OCI-LY7 (cell line): ENCODE measurements around the gene KCNA5. TPM values are rescaled to one million over a fixed set of nuclear protein-coding genes. Genes with fewer than 3 reads are reported as not detected.
A peak's percentile ranks its signal among the peaks of the same experiment; 100 is the strongest.

Experiments
- BruUV-seq: library from RNA; stranded (reverse); fragments of 400-500 nt; replicated peaks from 2 replicates; lab custom pipeline; 2021; lab: Mats Ljungman, UMichigan
- CTCF ChIA-PET: fragments of 300-600 bp; sonication (Branson Sonifier 250); formaldehyde crosslinking; loops from one replicate; lab custom pipeline; 2022; ENCODE audit warnings: antibody characterized with exemption; ENCODE audit not compliant: unreplicated experiment; lab: Charles Lee
- POLR2A ChIA-PET: fragments of 300-600 bp; sonication (Branson Sonifier 250); formaldehyde crosslinking; loops from one replicate; lab custom pipeline; 2022; ENCODE audit warnings: antibody characterized with exemption; lab: Charles Lee
- DNase-seq: peaks from one replicate; pipeline ENCODE4 v3.0.0-alpha.2; 2015; ENCODE audit warnings: low spot score
- H2AFZ ChIP-seq: fragments of 200-600 bp; sonication (generic), shearing (Covaris generic); 2 replicates; pipeline ENCODE4 v1.6.1; 2014; ENCODE audit warnings: mild to moderate bottlenecking, antibody characterized with exemption, low read length, moderate library complexity
- H3K27ac ChIP-seq: fragments of 200-600 bp; sonication (generic); 2 replicates; pipeline ENCODE4 v1.5.1; 2014; ENCODE audit warnings: mixed run types, low read depth, mild to moderate bottlenecking, moderate library complexity, low read length, inconsistent platforms; ENCODE audit not compliant: poor library complexity, severe bottlenecking
- H3K36me3 ChIP-seq: fragments of 200-600 bp; sonication (generic); 2 replicates; pipeline ENCODE4 v1.6.1; 2014; ENCODE audit warnings: mild to moderate bottlenecking, antibody characterized with exemption, low read length, moderate library complexity, mixed read lengths; ENCODE audit not compliant: insufficient read depth
- H3K4me1 ChIP-seq: fragments of 200-600 bp; sonication (generic); 2 replicates; pipeline ENCODE4 v1.5.1; 2014; ENCODE audit warnings: mild to moderate bottlenecking, low read length; ENCODE audit not compliant: insufficient read depth, poor library complexity, severe bottlenecking
- H3K4me2 ChIP-seq: fragments of 200-600 bp; sonication (generic); 2 replicates; pipeline ENCODE4 v1.6.1; 2014; ENCODE audit warnings: mild to moderate bottlenecking, low read length
- H3K4me3 ChIP-seq: fragments of 200-600 bp; sonication (generic); 2 replicates; pipeline ENCODE4 v1.5.1; 2014; ENCODE audit warnings: mild to moderate bottlenecking, low read depth, low read length; ENCODE audit not compliant: poor library complexity, severe bottlenecking
- H3K79me2 ChIP-seq: fragments of 200-600 bp; sonication (generic); 2 replicates; pipeline ENCODE4 v1.6.1; 2016; ENCODE audit warnings: low read depth, mild to moderate bottlenecking, low read length, moderate library complexity, mixed read lengths; ENCODE audit not compliant: insufficient read depth
- H3K9me2 ChIP-seq: fragments of 200-600 bp; sonication (generic); 2 replicates; pipeline ENCODE4 v1.6.1; 2016; ENCODE audit warnings: mild to moderate bottlenecking, low read length, mixed read lengths; ENCODE audit not compliant: insufficient read depth
- H3K9me3 ChIP-seq: fragments of 200-600 bp; sonication (generic); 2 replicates; pipeline ENCODE4 v1.6.1; 2014; ENCODE audit warnings: mild to moderate bottlenecking, mixed run types, low read length, mixed read lengths
- H4K20me1 ChIP-seq: fragments of 200-600 bp; sonication (generic); 2 replicates; pipeline ENCODE4 v1.6.1; 2014; ENCODE audit warnings: mild to moderate bottlenecking, antibody characterized with exemption, low read length, moderate library complexity, mixed read lengths; ENCODE audit not compliant: insufficient read depth
- CTCF ChIP-seq: fragments of 200-600 bp; sonication (generic); conservative IDR thresholded peaks from 2 replicates; pipeline ENCODE4 v1.5.1; 2014; ENCODE audit warnings: mild to moderate bottlenecking, antibody characterized with exemption, low read length, moderate library complexity, mixed read lengths
- EZH2phosphoT487 ChIP-seq: fragments of 200-600 bp; sonication (generic); IDR thresholded peaks from 2 replicates; pipeline ENCODE4 v1.6.1; 2018; ENCODE audit warnings: low read depth, borderline replicate concordance, mild to moderate bottlenecking, mixed run types, antibody characterized with exemption, low read length, moderate library complexity, mixed read lengths
- intact Hi-C: fragments of 100-400 bp; cut with micrococcal nuclease; formaldehyde crosslinking; loops from one replicate; pipeline ENCODE4 v1.10.0; 2022; ENCODE audit not compliant: unreplicated experiment
- total RNA-seq, 2 experiments: library from RNA; depleted of rRNA in 1 of 2; stranded (reverse); fragments of >200 nt in 1 of 2; shearing (Covaris generic) in 1 of 2; gene quantifications; 2 replicates each; pipeline ENCODE4 v1.2.3, GENCODE V29; 2014 to 2022

Gene KCNA5
- total RNA-seq, 2 experiments from 2014 or later: not detected

DNA sequence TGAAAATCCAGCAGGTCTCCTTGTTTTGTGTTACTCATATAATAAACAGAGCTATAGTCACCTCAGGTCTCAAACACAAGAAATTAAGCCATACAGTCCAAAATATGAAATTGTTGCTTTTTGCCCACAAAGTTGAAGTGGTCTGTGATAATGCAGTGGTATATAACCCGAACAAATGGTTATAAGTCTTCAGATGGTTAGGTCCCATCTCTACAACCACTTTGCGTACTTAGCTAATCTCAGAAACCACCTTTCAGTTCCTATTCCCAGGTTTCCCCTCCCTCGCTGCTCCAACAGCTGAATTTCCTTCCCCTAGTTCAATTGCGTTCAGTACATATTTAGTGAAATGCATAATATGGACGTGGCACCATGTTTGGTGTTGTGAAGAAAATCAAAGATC, 3.3 kb upstream of the KCNA5 start:
- no peak overlapping the region for H3K4me3 ChIP-seq
- no peaks in the 10 kb centered on the region for H3K36me3 ChIP-seq
- H3K9me3 ChIP-seq: no peaks in the 10 kb centered on the region
- no peaks in the 10 kb centered on the region for H3K79me2 ChIP-seq
- H3K27ac ChIP-seq: no peak overlapping the region
- no peak for TF ChIP-seq CTCF
- no peak for TF ChIP-seq EZH2phosphoT487
- no peaks in the 10 kb centered on the region for H3K9me2 ChIP-seq
- no TSS peak for BruUV-seq
- peaks cover 7% of the 10 kb centered on the region for H3K4me1 ChIP-seq
- intact Hi-C loops: no loop called here
- ChIA-PET CTCF (no interaction called here), POLR2A (interaction anchor here (0.5 to 1.1 kb wide), 4 partner anchors 9 to 443 kb away, joined by 3 to 4 read pairs (median 3); no protein-coding TSS in a partner anchor)
- H3K4me2 ChIP-seq: 0 out of 2 replicates have a peak overlapping the region, but pooled peaks have one; percentile 11
- no peaks in the 10 kb centered on the region for H4K20me1 ChIP-seq
- DNase-seq: no peak
- no peak overlapping the region for H2AFZ ChIP-seq

DNA sequence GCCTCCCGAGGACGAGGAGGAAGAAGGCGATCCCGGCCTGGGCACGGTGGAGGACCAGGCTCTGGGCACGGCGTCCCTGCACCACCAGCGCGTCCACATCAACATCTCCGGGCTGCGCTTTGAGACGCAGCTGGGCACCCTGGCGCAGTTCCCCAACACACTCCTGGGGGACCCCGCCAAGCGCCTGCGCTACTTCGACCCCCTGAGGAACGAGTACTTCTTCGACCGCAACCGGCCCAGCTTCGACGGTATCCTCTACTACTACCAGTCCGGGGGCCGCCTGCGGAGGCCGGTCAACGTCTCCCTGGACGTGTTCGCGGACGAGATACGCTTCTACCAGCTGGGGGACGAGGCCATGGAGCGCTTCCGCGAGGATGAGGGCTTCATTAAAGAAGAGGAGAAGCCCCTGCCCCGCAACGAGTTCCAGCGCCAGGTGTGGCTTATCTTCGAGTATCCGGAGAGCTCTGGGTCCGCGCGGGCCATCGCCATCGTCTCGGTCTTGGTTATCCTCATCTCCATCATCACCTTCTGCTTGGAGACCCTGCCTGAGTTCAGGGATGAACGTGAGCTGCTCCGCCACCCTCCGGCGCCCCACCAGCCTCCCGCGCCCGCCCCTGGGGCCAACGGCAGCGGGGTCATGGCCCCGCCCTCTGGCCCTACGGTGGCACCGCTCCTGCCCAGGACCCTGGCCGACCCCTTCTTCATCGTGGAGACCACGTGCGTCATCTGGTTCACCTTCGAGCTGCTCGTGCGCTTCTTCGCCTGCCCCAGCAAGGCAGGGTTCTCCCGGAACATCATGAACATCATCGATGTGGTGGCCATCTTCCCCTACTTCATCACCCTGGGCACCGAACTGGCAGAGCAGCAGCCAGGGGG, 979 bp downstream of the KCNA5 start:
- Histone ChIP-seq H3K9me2 (no peaks in the 10 kb centered on the region), H3K4me1 (peaks cover 13% of the 10 kb centered on the region), H3K79me2 (no peaks in the 10 kb centered on the region), H3K36me3 (no peaks in the 10 kb centered on the region), H3K27ac (no peak overlapping the region), H2AFZ (no peak overlapping the region), H3K4me2 (no peak overlapping the region), H3K4me3 (no peak overlapping the region), H4K20me1 (no peaks in the 10 kb centered on the region), H3K9me3 (no peaks in the 10 kb centered on the region)
- CTCF ChIA-PET: no interaction called here
- POLR2A ChIA-PET: no interaction called here
- no TSS peak for BruUV-seq
- intact Hi-C loops: no loop called here
- DNase-seq: no peak
- TF ChIP-seq EZH2phosphoT487 (no peak), CTCF (no peak)

DNA sequence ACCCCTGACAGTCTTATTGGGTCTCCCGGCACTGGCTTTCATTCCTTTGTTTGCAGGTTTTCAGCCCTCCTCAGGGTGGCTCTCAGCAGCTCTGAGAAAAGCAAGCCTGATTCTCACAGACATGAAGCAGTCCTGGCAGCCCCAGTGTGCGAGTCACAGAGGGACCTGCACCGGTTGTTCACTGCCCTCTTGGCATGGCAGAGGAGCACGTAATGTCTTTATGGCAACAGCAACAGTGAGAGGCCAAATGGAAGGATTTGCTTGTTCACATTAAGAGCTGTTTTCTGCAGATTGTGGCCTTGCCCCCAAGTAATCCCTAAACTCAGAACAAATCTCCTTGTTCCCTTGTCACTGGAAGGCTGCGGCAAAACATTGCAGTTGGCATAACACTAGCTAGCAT, 3.4 kb downstream of the KCNA5 start:
- intact Hi-C loops: no loop called here
- TF ChIP-seq CTCF (no peak), EZH2phosphoT487 (no peak)
- H3K36me3 ChIP-seq: no peaks in the 10 kb centered on the region
- H3K4me2 ChIP-seq: no peak overlapping the region
- H3K27ac ChIP-seq: no peak overlapping the region
- H3K4me1 ChIP-seq: peaks cover 21% of the 10 kb centered on the region
- no peaks in the 10 kb centered on the region for H4K20me1 ChIP-seq
- POLR2A ChIA-PET: no interaction called here
- no peak overlapping the region for H3K4me3 ChIP-seq
- DNase-seq: no peak
- no peaks in the 10 kb centered on the region for H3K9me2 ChIP-seq
- BruUV-seq: no TSS peak
- no peak overlapping the region for H2AFZ ChIP-seq
- H3K9me3 ChIP-seq: no peaks in the 10 kb centered on the region
- CTCF ChIA-PET: no interaction called here
- no peaks in the 10 kb centered on the region for H3K79me2 ChIP-seq
